ENCODE measurements around the gene PPFIA1.

DNA sequence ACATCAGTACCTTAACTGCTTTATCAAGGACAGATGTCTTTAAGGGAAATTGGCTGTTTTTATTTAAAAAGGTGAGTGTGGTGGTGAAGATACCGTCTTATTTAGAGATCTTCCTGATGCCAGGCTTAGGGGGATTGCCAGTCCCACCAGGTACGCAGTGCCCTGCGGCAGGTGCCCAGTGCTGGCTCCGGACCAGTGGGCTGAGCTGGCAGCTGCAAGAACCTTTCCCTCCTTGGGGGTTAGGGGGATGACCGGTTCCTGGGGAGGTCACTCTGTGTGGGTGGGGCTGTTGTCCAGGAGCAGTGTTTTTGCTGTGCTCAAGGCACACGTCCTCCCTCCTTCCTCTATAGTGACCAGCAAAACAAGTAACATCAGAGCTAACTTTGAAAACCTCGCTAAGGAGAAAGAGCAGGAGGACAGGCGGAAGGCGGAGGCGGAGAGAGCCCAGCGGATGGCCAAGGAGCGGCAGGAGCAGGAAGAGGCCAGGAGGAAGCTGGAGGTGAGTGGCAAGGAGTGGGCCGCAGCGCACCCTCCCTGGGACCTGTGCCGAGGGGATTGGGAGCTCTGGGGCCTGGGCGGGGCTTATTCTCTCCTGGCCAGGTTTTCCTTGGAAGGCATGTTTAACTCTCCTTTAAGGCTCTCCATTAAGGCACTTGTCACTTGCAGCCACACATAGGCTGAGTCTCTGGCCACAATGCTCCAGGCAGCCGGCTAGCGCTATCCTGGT lies 158.4 kb downstream of the PPFIA1 start:
- TF ChIP-seq, protein P1, sequence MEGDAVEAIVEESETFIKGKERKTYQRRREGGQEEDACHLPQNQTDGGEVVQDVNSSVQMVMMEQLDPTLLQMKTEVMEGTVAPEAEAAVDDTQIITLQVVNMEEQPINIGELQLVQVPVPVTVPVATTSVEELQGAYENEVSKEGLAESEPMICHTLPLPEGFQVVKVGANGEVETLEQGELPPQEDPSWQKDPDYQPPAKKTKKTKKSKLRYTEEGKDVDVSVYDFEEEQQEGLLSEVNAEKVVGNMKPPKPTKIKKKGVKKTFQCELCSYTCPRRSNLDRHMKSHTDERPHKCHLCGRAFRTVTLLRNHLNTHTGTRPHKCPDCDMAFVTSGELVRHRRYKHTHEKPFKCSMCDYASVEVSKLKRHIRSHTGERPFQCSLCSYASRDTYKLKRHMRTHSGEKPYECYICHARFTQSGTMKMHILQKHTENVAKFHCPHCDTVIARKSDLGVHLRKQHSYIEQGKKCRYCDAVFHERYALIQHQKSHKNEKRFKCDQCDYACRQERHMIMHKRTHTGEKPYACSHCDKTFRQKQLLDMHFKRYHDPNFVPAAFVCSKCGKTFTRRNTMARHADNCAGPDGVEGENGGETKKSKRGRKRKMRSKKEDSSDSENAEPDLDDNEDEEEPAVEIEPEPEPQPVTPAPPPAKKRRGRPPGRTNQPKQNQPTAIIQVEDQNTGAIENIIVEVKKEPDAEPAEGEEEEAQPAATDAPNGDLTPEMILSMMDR (IDR thresholded peaks at IDR 0.05; ENCODE audit: low read length) = no peak
- TF ChIP-seq EZH2 (optimal IDR thresholded peaks at IDR 0.05; ENCODE audit: low read depth, low read length) (no peak), EZH2phosphoT487 (IDR thresholded peaks at IDR 0.05; ENCODE audit: low read length) (no peak)

Measured in MM.1S (cell line).